ENCODE measurements around the gene DNMT3A.

- TF ChIP-seq TAF1 (IDR thresholded peaks at IDR 0.05; ENCODE audit: borderline replicate concordance, insufficient read depth, low read length) = no peak
- no peak for TF ChIP-seq SIN3A (IDR thresholded peaks at IDR 0.05; ENCODE audit: borderline replicate concordance, insufficient read depth, low read length)
- TF ChIP-seq POLR2AphosphoS5 (IDR thresholded peaks at IDR 0.05; ENCODE audit: low read depth, low read length) = no peak
- no peak for TF ChIP-seq FOXP2 (optimal IDR thresholded peaks at IDR 0.05; ENCODE audit: borderline replicate concordance, extremely low read depth, extremely low read length, insufficient read depth)
Measured at GRCh38 chr2:25243995-25244394, 97.7 kb downstream of the DNMT3A start.
